Measurements from ENCODE around the gene RFPL3. TPM values are rescaled to one million over a fixed set of nuclear protein-coding genes. Genes with fewer than 3 reads are reported as not detected.

Gene RFPL3
- total RNA-seq, 1 experiment from 2014 or later, result not detected

GRCh38 chr22:32404021-32404420, 46.4 kb downstream of the RFPL3 start:
- no peaks in the 10 kb centered on the region for H3K9me3 ChIP-seq (ENCODE audit: control insufficient read depth, insufficient read depth, low read depth, low read length)
- POLR2A ChIA-PET, result no interaction called here
- H3K36me3 ChIP-seq (ENCODE audit: control insufficient read depth, insufficient read depth, low read length), result peaks cover 16% of the 10 kb centered on the region; the same call in 1 of the 2 replicates
- H3K4me3 ChIP-seq (ENCODE audit: low read depth in 2 of 2, low read length in 2 of 2), result no peak overlapping the region
- ATAC-seq (no peak), DNase-seq (ENCODE audit: low read depth, low spot score) (no peak)
- in situ Hi-C loops (cut with HindIII; ENCODE audit: low pct_unique_long_range_greater_than_20kb, low sequenced_read_pairs), result no loop called here
- TF ChIP-seq REST (IDR thresholded peaks at IDR 0.05; ENCODE audit: insufficient read depth in 1 of 2, low read depth in 2 of 2, low read length in 1 of 2) (no peak), POLR2AphosphoS5 (IDR thresholded peaks at IDR 0.05; ENCODE audit: low read depth, low read length) (no peak), TCF7L2 (IDR thresholded peaks at IDR 0.05; ENCODE audit: low read depth, low read length) (no peak), CTCF (IDR thresholded peaks at IDR 0.05) (no peak), SIN3A (IDR thresholded peaks at IDR 0.05; ENCODE audit: borderline replicate concordance, insufficient read depth, low read depth, low read length) (no peak)
- intact Hi-C loops (cut with micrococcal nuclease; ENCODE audit: unreplicated experiment), result no loop called here
- CTCF ChIA-PET, result no interaction called here
- no peak overlapping the region for H3K27ac ChIP-seq (ENCODE audit: low read length)
- H3K4me1 ChIP-seq (ENCODE audit: control insufficient read depth, insufficient read depth, low read length), result no peaks in the 10 kb centered on the region
- no TSS peak for BruUV-seq (replicated peaks)
- H3K27me3 ChIP-seq (ENCODE audit: control insufficient read depth, insufficient read depth, low read length), result no peaks in the 10 kb centered on the region

- Histone ChIP-seq H3K27me3 (ENCODE audit: control insufficient read depth, insufficient read depth, low read length) (no peaks in the 10 kb centered on the region), H3K4me1 (ENCODE audit: control insufficient read depth, insufficient read depth, low read length) (no peaks in the 10 kb centered on the region), H3K4me3 (ENCODE audit: low read depth in 2 of 2, low read length in 2 of 2) (no peak overlapping the region), H3K9me3 (ENCODE audit: control insufficient read depth, insufficient read depth, low read depth, low read length) (no peaks in the 10 kb centered on the region), H3K27ac (ENCODE audit: low read length) (no peak overlapping the region), H3K36me3 (ENCODE audit: control insufficient read depth, insufficient read depth, low read length) (peaks cover 10% of the 10 kb centered on the region)
- CTCF ChIA-PET, result no interaction called here
- no TSS peak for BruUV-seq (replicated peaks)
- TF ChIP-seq REST (IDR thresholded peaks at IDR 0.05; ENCODE audit: insufficient read depth in 1 of 2, low read depth in 2 of 2, low read length in 1 of 2) (no peak), POLR2AphosphoS5 (IDR thresholded peaks at IDR 0.05; ENCODE audit: low read depth, low read length) (no peak), TCF7L2 (IDR thresholded peaks at IDR 0.05; ENCODE audit: low read depth, low read length) (no peak), CTCF (IDR thresholded peaks at IDR 0.05) (no peak), SIN3A (IDR thresholded peaks at IDR 0.05; ENCODE audit: borderline replicate concordance, insufficient read depth, low read depth, low read length) (no peak)
- POLR2A ChIA-PET, result no interaction called here
- in situ Hi-C loops (cut with HindIII; ENCODE audit: low pct_unique_long_range_greater_than_20kb, low sequenced_read_pairs), result no loop called here
- ATAC-seq, result no peak
- intact Hi-C loops (cut with micrococcal nuclease; ENCODE audit: unreplicated experiment), result no loop called here
- no peak for DNase-seq (ENCODE audit: low read depth, low spot score)
Measured at GRCh38 chr22:32407312-32407711, 49.6 kb downstream of the RFPL3 start.
